ENCODE results near the gene OVOL2.

DNA sequence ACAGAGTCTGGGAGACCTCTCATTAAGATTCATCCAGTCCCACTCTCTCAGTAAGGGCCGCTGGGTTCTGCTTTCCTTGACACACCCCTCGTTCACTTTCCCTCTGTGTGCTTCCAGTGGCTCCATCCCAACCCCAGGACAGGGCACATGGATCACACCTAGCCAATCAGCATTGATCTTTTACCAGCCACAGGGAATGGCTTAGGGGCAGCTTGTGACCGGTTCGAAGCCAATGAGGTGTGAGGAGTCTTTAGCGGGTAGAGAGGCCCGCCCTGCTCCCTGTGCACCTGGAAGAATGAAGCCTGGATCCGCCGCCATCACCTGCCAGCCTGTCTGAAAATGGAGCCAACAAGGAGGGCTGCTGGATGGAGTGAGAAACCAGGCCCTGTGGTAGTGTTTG, 35.2 kb upstream of the OVOL2 start:
- TF ChIP-seq SMC3 (IDR thresholded peaks at IDR 0.05; ENCODE audit: low read depth, low read length) (no peak), BHLHE40 (IDR thresholded peaks at IDR 0.05; ENCODE audit: low read depth, low read length) (no peak), NFE2L2 (IDR thresholded peaks at IDR 0.05; ENCODE audit: low read depth, low read length) (no peak)

Measured in IMR-90 (cell line).